Hepatocyte (in vitro differentiated cells): ENCODE measurements around the gene ZFR2.

Source experiments
- CTCF ChIP-seq: fragments of 200-600 bp; sonication (generic); IDR thresholded peaks from 2 replicates; pipeline ENCODE4 v1.5.1; 2016; ENCODE audit warnings: antibody characterized with exemption, mild to moderate bottlenecking; ENCODE audit not compliant: poor library complexity
- EZH2phosphoT487 ChIP-seq: fragments of 200-600 bp; sonication (generic); IDR thresholded peaks from one replicate; pipeline ENCODE4 v1.6.1; 2018; ENCODE audit warnings: antibody characterized with exemption, mild to moderate bottlenecking, low read depth, moderate library complexity; ENCODE audit not compliant: unreplicated experiment, severe bottlenecking

- TF ChIP-seq EZH2phosphoT487 (no peak), CTCF (no peak)
Measured at GRCh38 chr19:3866910-3867638, 1.8 kb downstream of the ZFR2 start.
